HL-60 (cell line): ENCODE results near the gene NDC1.

Experiments used
- DNase-seq, 2 experiments: peaks; one replicate each; pipeline ENCODE4 v3.0.0-alpha.2; 2010 to 2020; ENCODE audit warnings: low read depth in 1 of 2, low spot score in 1 of 2
- H3K27ac ChIP-seq: fragments of 250-450 bp; sonication (Bioruptor Pico); replicated peaks from 2 replicates; pipeline ENCODE4 v1.5.1; 2020; ENCODE audit warnings: mild to moderate bottlenecking, moderate library complexity
- H3K27me3 ChIP-seq: fragments of 250-450 bp; sonication (Bioruptor Pico); 2 replicates; pipeline ENCODE4 v1.5.1; 2021; ENCODE audit warnings: mild to moderate bottlenecking, moderate library complexity; ENCODE audit not compliant: insufficient read depth, poor library complexity, severe bottlenecking
- H3K4me3 ChIP-seq: replicated peaks from 2 replicates; pipeline ENCODE4 v1.5.1; 2011; ENCODE audit warnings: mild to moderate bottlenecking, control low read depth, low read length; ENCODE audit not compliant: insufficient read depth
- GABPA ChIP-seq: IDR thresholded peaks from 2 replicates; pipeline ENCODE4 v1.6.1; 2012; ENCODE audit warnings: low read depth
- POLR2AphosphoS5 ChIP-seq: IDR thresholded peaks from 2 replicates; pipeline ENCODE4 v1.6.1; 2012; ENCODE audit warnings: low read depth
- REST ChIP-seq: IDR thresholded peaks from 2 replicates; pipeline ENCODE4 v1.6.1; 2012; ENCODE audit warnings: low read depth; ENCODE audit not compliant: insufficient replicate concordance
- SPI1 ChIP-seq: IDR thresholded peaks from 2 replicates; pipeline ENCODE4 v1.6.1; 2012; ENCODE audit warnings: low read depth, mild to moderate bottlenecking, borderline replicate concordance
- TF ChIP-seq, protein P1 (sequence below): IDR thresholded peaks from one replicate; pipeline ENCODE4 v1.5.1; 2011; ENCODE audit warnings: low read length, control low read depth, inconsistent platforms; ENCODE audit not compliant: insufficient read depth

Gene NDC1

GRCh38 chr1:53787655-53788054 lies 50.4 kb downstream of the NDC1 start:
- Histone ChIP-seq H3K4me3 (no peak overlapping the region), H3K27ac (no peak overlapping the region), H3K27me3 (no peaks in the 10 kb centered on the region)
- no peak for TF ChIP-seq SPI1
- TF ChIP-seq GABPA, result no peak
- TF ChIP-seq REST, result no peak
- no peak for TF ChIP-seq POLR2AphosphoS5
- TF ChIP-seq, protein P1, sequence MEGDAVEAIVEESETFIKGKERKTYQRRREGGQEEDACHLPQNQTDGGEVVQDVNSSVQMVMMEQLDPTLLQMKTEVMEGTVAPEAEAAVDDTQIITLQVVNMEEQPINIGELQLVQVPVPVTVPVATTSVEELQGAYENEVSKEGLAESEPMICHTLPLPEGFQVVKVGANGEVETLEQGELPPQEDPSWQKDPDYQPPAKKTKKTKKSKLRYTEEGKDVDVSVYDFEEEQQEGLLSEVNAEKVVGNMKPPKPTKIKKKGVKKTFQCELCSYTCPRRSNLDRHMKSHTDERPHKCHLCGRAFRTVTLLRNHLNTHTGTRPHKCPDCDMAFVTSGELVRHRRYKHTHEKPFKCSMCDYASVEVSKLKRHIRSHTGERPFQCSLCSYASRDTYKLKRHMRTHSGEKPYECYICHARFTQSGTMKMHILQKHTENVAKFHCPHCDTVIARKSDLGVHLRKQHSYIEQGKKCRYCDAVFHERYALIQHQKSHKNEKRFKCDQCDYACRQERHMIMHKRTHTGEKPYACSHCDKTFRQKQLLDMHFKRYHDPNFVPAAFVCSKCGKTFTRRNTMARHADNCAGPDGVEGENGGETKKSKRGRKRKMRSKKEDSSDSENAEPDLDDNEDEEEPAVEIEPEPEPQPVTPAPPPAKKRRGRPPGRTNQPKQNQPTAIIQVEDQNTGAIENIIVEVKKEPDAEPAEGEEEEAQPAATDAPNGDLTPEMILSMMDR, result no peak
- no peak for DNase-seq

GRCh38 chr1:53783056-53783455 lies 55.0 kb downstream of the NDC1 start:
- Histone ChIP-seq H3K4me3 (no peak overlapping the region), H3K27ac (no peak overlapping the region), H3K27me3 (no peaks in the 10 kb centered on the region)
- TF ChIP-seq SPI1 (no peak), REST (no peak), POLR2AphosphoS5 (no peak), GABPA (no peak)
- TF ChIP-seq, protein P1, result no peak
- DNase-seq, result no peak

DNA sequence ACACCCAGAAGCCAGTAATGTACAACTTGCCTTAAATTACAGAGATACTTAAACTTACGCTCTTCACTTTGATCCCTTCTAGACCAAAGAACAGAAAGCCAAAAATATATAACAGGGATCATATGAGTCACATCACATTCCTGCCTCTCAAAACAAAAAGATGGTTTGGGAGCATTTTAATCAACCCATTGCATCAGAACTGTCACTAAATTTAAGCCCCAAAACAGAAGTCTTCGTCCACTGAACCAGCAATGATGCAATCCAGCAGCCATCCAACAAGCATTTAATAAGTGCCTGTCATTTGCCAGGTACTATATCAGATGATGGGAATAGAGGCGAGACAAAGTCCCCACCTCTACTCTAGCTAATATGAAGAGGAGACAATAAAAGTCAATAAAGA lies 56.4 kb downstream of the NDC1 start:
- TF ChIP-seq POLR2AphosphoS5, result no peak
- TF ChIP-seq GABPA, result no peak
- no peak for TF ChIP-seq REST
- TF ChIP-seq SPI1, result no peak
- TF ChIP-seq, protein P1, result no peak
- H3K4me3 ChIP-seq, result no peak overlapping the region
- no peak overlapping the region for H3K27ac ChIP-seq
- no peaks in the 10 kb centered on the region for H3K27me3 ChIP-seq
- no peak for DNase-seq
